GM18505 (cell line): ENCODE results near the gene UGDH.
"Not testable (repeated sequence)": the region's sequence is repeated elsewhere in the genome, so short reads cannot be mapped to it uniquely, and the experiment has no call there.

ENCODE experiments used
- ATAC-seq: cut with Tn5 transposase; IDR thresholded peaks from one replicate; pipeline ENCODE4 v1.9.1; 2021; ENCODE audit not compliant: unreplicated experiment
- POLR2A ChIP-seq: IDR thresholded peaks from 4 replicates; pipeline ENCODE4 v1.6.1; 2011; ENCODE audit warnings: borderline replicate concordance; ENCODE audit not compliant: insufficient read depth, insufficient read length; ENCODE audit errors: extremely low read depth

UGDH gene

DNA sequence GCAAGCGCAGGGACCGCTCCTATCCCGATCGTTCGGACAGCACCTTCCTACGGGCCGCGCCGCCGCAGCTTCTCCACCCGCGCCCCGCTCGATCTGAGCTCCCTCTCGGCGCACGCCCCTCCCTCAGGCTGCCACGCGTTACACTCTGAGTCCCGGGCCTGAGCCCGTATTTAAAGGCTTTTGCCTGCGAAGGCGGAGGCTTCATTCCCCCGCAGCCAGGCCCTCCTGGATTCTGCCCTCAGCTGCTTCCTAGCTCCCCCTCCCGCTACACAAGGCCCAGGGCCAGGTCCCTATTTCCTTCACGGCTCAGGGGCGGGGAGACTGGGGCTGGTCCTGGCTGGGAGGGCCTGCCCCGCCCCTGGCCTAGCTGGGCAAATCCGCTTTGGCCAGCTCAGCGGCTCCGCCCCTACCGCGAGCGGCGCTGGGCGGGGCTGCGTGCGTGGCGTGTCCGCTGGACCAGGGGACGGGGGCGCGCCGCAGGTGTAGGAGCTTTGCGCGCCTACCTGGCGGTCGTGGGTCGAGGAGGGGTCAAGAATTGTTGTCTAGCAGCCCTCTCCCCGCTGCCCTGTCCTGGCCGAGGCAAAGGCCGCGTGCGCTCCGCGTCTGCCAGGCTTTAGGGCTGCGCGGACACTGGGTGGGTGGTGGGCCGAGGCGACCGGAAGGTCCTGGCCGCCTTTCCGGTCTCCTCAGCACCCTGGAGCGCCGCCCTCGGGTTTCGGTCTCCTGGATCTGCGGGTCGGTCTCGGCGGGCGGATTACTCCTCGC lies at the start of gene UGDH:
TSS of gene UGDH (minus strand) at position 144 of the 765 bp plus-strand sequence. CDS start 5,927 bp downstream, outside the sequence.
- TF ChIP-seq POLR2A: peak; percentile 79
- ATAC-seq: peak; percentile 96

DNA sequence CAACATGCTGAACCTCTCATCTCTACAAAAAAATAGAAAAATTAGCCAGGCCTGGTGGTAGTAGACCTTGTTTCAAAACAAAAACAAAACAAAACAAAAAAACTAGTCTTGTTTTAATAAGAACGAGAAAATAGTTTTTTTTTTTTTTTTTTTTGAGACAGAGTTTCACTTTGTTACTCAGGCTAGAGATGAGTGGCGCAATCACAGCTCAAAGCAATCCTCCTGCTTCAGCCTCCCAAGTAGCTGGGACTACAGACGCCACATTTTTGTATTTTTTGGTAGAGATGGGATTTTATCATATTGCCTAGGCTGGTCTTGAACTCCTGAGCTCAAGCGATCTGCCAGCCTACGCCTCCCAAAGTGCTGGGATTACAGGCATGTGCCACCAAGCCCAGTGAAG lies 47.7 kb upstream of the UGDH start:
- no peak for ATAC-seq

DNA sequence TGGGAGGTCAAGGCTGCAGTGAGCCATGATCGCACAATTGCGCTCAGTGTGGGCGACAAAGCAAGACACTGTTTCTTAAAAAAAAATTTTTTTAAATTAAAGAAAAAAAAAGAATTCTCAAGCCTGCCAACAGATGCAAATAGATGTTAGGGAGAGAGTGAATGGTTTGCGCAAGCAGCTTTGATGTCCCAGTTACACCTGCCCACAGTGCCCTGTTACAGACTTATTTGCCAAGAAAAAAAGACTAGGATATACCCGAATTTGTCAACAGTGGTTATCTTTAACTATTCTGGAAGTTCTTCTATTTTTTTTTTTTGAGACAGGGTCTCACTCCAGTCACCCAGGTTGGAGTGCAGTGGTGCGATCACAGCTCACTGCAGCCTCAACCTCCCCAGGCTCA lies 44.3 kb upstream of the UGDH start:
- no peak for TF ChIP-seq POLR2A
- no peak for ATAC-seq

More for the DNA sequence above, 47.7 kb upstream of the UGDH start:
- no peak for TF ChIP-seq POLR2A

DNA sequence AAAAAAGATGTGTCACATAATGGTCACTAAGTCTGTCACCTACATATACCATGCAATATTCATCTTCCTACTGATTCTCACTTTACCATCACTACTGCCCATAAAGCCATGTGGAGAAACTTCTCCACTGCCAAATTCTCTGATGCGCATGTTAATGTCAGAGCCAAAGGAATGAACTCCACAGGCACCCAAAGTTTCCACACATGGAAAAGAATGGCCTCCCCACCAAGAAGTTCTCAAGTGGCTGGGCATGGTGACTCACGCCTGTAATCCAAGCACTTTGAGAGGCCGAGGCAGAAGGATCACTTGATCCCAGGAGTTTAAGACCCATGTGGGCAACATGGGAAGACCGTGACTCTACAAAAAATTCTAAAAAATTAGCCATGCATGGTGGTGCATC lies 43.8 kb upstream of the UGDH start:
- no peak for ATAC-seq
- no peak for TF ChIP-seq POLR2A

DNA sequence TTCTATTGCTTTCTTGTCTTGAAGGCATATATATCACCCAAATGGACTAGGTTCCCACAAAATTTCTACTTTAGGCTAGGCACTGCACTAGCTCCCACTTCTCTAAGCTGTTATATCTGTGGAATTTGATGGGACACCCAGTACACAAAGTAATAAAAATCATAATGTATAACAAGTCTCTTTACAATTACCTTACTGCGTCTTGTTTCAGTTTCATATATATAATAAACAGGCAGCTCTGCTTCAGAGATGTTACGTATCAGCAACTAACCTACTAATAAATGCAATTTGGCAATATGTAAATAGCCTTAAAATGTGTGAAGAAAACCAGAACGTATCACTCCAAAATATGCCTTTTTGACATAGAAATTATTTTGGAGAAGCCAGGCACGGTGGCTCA lies 42.0 kb upstream of the UGDH start:
- ATAC-seq: no peak
- TF ChIP-seq POLR2A: no peak

DNA sequence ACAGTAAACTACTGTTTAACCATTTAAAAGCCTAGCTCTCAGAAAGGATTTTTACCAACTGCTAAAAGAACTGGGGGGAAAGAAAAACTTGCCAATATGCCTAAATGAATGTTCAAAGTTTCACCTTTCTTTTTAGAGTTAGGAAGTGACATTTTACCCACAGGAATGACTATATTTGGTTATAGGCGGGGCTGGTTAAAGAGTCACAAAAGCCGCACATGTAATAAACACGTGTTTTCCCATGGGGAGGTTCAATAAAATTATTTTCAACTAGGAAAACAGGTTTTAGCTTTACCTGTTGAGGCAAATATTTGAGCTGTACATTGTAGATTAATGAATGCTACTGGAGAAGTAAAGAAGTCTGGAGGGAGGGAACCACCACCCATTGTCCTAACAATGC lies 41.6 kb upstream of the UGDH start:
- no peak for ATAC-seq
- TF ChIP-seq POLR2A: no peak

DNA sequence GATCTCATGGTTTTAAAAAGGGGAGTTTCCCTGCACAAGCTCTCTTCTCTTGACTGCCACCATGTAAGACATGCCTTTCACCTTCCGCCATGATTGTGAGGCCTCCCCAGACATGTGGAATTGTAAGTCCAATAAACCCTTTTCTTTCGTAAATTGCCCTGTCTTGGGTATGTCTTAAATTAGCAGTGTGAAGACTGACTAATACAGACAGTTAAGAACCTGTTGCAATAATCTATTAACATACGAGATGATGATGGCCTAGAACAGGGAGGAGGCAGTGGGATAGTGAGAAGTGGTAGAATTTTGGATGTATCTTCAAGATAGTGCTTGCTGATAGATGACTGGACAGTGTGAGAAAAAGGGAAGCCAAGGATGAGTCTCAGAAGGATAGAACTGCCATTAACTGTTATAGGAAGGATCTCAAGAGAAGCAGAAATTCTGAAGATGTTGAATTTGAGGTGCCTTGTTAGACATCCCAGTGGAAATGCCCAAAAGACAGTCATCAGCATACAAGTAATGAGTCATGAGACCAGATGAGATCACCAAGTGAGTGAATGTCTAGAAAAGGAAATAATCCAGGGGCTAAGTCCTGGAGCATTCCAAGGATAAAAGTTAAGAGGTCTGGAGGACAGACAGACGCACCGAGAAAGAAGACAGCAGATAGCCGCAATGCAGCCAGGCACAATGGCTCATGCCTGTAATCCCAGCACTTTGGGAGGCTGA lies 38.8 kb upstream of the UGDH start:
- TF ChIP-seq POLR2A: no peak
- no peak for ATAC-seq

DNA sequence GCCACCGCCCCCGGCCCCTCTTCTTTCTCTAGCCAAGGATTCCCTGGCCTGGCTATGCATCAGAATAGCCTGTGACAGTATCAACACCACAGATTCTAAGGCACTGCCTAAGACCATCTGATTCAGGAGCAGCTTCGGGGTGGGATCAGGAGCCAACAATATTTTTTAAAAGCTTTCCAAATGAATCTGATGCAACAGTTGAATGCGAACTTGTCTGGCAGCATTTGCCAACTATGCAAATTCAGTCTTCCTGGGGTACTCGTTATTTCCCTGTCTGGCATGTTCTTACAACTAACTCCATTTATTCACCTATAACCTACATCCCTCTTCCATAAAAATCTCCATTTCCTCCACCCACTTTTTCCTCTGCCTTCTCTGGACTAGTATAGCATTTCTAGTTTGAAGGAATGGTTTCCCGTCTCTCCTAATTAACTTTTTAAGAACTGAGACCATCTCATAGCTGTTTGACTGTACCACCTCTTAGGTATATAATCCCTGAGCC lies 36.2 kb upstream of the UGDH start:
- no peak for ATAC-seq
- no peak for TF ChIP-seq POLR2A

DNA sequence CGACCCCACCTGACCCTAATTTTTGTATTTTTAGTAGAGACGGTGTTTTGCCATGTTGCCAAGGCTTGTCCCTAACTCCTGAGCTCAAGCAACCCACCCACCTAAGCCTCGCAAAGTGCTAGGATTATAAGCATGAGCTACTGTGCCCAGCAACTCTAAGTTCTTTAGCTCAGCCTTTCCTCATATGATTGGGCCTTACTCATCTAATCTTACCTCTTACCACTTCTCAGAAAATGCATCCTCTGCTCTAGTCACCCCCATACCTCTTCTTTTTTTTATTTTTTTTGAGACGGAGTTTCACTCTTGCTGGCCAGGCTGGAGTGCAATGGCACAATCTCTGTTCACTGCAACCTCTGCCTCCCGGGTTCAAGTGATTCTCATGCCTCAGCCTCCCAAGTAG lies 35.6 kb upstream of the UGDH start:
- ATAC-seq: no peak
- TF ChIP-seq POLR2A: no peak

DNA sequence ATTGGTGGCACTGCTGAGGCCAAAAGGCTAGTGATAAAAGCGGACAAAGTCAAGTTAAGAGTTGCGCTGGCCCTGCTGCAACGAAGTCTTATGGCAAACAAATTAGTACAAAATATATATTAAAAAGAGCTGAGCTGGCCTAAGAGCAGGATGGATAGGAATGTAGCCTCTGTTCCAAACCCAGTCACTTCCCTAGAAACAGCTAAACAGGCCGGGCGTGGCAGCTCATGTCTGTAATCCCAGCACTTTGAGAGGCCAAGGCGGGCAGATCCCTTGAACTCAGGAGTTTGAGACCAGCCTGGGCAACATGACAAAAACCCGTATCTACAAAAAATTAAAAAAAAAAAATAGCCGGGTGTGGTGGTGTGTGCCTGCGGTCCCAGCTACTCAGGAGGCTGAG lies 32.4 kb upstream of the UGDH start:
- TF ChIP-seq POLR2A: no peak
- no peak for ATAC-seq

DNA sequence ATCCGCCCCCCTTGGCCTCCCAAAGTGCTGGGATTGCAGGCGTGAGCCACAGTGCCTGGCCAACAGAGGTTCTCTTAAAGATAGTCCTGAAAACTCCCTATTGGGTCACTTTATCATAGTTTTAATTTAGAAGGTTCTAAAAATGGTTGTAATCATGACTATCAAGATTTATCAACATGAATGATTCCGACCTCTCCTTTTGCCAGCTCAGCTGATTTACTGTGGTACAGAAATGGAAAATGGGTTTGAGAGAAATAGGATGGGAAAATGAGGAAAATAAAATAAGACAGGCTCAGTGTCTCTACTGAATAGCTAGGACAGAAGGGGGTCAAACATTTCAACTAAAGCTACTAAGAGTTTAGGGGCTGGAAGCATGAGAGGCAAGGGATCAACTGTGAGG lies 28.2 kb upstream of the UGDH start:
- ATAC-seq: no peak
- no peak for TF ChIP-seq POLR2A

DNA sequence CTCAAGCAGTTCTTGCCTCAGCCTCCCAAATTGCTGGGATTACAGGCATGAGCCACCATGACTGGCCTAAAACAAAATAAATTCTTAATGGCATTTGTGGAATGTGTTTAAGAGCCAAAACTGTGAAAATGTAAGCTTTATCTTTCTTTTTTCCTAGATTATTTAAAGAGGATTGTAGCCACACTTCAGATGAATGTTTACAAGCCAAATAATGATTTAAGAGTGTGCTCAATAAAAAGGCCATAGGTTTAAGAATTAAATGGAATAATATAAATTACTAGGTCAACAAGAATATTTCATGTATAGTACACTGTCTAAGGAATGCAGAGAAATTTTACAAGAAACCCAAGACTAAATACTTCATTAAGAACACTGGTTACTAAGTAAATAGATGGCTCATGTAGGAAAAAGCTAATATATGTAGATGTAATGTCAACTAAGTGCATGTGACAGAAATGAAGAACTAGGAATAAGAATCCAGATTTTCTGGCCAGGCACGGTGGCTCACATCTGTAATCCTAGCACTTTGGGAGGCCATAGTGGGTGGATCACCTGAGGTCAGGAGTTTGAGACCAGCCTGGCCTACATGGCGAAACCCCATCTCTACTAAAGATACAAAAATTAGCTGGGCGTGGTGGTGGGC lies 21.3 kb upstream of the UGDH start:
- TF ChIP-seq POLR2A: no peak
- no peak for ATAC-seq

DNA sequence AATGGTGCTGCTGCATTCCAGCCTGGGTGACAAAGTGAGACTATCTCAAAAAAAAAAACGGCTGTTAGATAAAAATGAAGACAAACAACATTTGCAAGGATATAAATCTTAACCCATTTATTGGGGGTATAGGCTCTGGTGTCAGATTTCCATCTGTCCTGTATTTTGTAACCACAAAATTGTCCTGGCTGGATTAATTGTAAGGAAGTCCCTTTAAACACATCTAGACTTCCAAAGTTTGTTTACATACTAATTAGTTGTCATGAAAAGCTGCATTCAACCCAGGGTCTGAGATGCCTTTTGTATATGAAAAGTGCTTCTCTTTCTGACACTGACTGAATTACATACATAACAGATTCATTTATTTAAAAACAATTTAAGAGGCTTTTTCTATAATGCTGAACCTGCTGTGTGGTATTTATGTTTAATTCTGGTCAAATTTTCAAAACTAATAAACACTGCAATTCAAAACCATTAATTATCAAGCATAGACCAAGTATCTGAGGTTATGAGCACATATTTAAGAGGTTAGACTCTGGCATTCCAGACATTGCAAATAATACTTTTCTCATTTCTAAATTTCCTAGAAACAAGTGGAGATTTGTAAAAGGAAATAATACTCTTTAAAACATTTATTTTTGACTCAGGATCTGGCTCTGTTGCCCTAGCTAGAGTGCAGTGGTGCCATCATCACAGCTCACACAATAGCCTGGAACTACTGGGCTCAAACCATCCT lies 17.5 kb upstream of the UGDH start:
- ATAC-seq: no peak
- no peak for TF ChIP-seq POLR2A

DNA sequence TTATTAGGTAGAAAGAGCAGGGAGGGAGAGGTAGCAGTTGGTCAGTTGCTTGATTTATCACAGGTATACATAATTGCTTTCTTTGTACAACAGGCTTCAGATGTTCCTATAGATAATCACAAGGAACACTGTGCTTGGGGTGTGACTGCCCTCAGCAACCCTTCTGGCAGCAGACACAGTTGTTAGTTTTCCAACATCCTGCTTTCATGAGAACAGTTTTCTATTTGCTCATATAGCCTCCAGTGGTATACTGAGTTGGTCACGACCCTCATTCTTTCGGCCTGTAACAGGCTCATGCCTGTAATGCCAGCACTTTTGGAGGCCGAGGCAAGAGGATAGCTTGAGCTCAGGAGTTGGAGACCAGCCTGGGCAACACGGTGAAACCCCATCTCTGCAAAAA lies 16.8 kb upstream of the UGDH start:
- ATAC-seq: not testable (repeated sequence)
